Lung (tissue), 12 donors: Measurements from ENCODE around the gene ANAPC1. TPM values are rescaled to one million over a fixed set of nuclear protein-coding genes. Genes with fewer than 3 reads are reported as not detected.

Experiments
- ATAC-seq: fragments of 200-7000 bp; cut with Tn5 transposase; one replicate; pipeline ENCODE4 v1.9.1; 2020; ENCODE audit warnings: moderate number of reproducible peaks; ENCODE audit not compliant: insufficient read depth, low FRiP score
- DNase-seq, 3 donors: peaks; one replicate each; pipeline ENCODE4 v3.0.0-alpha.2; 2013 to 2017
- H3K27ac ChIP-seq, 2 donors: one replicate each; pipeline ENCODE4 v1.5.1; 2013; ENCODE audit warnings: mild to moderate bottlenecking in 2 of 2, moderate library complexity in 2 of 2, control low read depth in 1 of 2, inconsistent platforms in 1 of 2, low read depth in 1 of 2, low read length in 1 of 2
- H3K27me3 ChIP-seq, 3 donors: one replicate each; pipeline ENCODE4 v1.5.1; 2013; ENCODE audit warnings: low read length in 2 of 3; ENCODE audit not compliant: control insufficient read depth in 3 of 3, insufficient read depth in 3 of 3
- H3K36me3 ChIP-seq, 4 donors: one replicate each; pipeline ENCODE4 v1.5.1; 2013; ENCODE audit warnings: low read length in 4 of 4, mild to moderate bottlenecking in 1 of 4, moderate library complexity in 1 of 4; ENCODE audit not compliant: control insufficient read depth in 4 of 4, insufficient read depth in 4 of 4
- H3K4me1 ChIP-seq, 5 donors: one replicate each; pipeline ENCODE4 v1.5.1; 2013; ENCODE audit warnings: low read length in 5 of 5, mild to moderate bottlenecking in 2 of 5, moderate library complexity in 1 of 5; ENCODE audit not compliant: control insufficient read depth in 5 of 5, insufficient read depth in 5 of 5
- H3K4me3 ChIP-seq: one replicate; pipeline ENCODE4 v1.5.1; 2013; ENCODE audit warnings: mild to moderate bottlenecking, control low read depth, moderate library complexity
- H3K9ac ChIP-seq, 2 donors: one replicate each; pipeline ENCODE4 v1.5.1; 2013; ENCODE audit warnings: low read length in 2 of 2, control low read depth in 1 of 2; ENCODE audit not compliant: insufficient read depth in 1 of 2
- H3K9me3 ChIP-seq, 4 donors: one replicate each; pipeline ENCODE4 v1.5.1; 2013; ENCODE audit warnings: low read length in 3 of 4, mild to moderate bottlenecking in 1 of 4, moderate library complexity in 1 of 4; ENCODE audit not compliant: control insufficient read depth in 4 of 4, insufficient read depth in 3 of 4
- WGBS, 2 donors: extraction: QIAGEN DNeasy Blood & Tissue Kit; methylation state at CpG; one replicate each; pipeline ENCODE4 v1.1.7; 2013; 5-methylcytosine and 5-hydroxymethylcytosine counted together
- polyA plus RNA-seq, 2 donors: library from polyadenylated mRNA; stranded (reverse); fragments of 200-250 nt; gene quantifications; one replicate each; pipeline ENCODE4 v1.2.1, GENCODE V29; 2013
- total RNA-seq, 2 donors: library from RNA; depleted of rRNA in 1 of 2; stranded (reverse); fragments of >200 nt in 1 of 2; gene quantifications; one replicate each; pipeline ENCODE4 v1.2.1, GENCODE V29; 2014 to 2021
- TF ChIP-seq, protein P1 (sequence below): IDR thresholded peaks from 2 replicates; pipeline ENCODE4 v1.5.1; 2012; ENCODE audit warnings: mild to moderate bottlenecking; ENCODE audit errors: control extremely low read depth, extremely low read depth
- donor health status: control.
- donor health status: control.
- donor health status: Bipolar disorder and iron deficiency.
- donor health status: healthy.
- donor health status: DM: yes; HTN: yes; CAD: no.

The ANAPC1 gene
- total and polyA plus RNA-seq, 4 donors: 6.6 to 64.4 (median 22.7) TPM

DNA sequence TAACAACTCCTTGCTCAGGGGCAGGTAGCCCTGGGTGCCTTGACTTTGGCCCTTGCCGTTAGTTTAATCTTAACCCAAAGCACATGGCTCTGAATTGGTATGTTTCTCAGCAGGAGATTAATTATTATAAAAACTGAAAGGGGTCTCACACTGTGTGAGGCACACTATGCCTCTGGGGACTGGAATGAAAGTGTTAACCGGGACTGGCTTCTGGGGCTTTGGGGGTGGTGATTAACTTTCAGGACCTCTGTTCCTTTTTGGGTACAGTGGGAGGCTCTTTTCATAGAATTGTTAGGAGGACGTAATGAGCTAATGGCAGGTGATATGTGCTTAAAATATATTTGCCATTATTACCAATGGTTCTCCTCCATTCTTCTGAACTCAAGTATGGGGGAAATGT, 19.5 kb upstream of the ANAPC1 start:
- TF ChIP-seq, protein P1, sequence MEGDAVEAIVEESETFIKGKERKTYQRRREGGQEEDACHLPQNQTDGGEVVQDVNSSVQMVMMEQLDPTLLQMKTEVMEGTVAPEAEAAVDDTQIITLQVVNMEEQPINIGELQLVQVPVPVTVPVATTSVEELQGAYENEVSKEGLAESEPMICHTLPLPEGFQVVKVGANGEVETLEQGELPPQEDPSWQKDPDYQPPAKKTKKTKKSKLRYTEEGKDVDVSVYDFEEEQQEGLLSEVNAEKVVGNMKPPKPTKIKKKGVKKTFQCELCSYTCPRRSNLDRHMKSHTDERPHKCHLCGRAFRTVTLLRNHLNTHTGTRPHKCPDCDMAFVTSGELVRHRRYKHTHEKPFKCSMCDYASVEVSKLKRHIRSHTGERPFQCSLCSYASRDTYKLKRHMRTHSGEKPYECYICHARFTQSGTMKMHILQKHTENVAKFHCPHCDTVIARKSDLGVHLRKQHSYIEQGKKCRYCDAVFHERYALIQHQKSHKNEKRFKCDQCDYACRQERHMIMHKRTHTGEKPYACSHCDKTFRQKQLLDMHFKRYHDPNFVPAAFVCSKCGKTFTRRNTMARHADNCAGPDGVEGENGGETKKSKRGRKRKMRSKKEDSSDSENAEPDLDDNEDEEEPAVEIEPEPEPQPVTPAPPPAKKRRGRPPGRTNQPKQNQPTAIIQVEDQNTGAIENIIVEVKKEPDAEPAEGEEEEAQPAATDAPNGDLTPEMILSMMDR: no peak
- no peak for DNase-seq
- peaks cover 0 to 1% (median 0%) of the 10 kb centered on the region in 4 donors for H3K9me3 ChIP-seq
- peaks cover 0 to 34% (median 11%) of the 10 kb centered on the region in 5 donors for H3K4me1 ChIP-seq
- no peak overlapping the region for H3K27ac ChIP-seq
- H3K27me3 ChIP-seq: no peaks in the 10 kb centered on the region
- H3K4me3 ChIP-seq: no peak overlapping the region
- no peak overlapping the region for H3K9ac ChIP-seq
- ATAC-seq: no peak
- WGBS, 2 donors: 72 to 80% methylated on average over 3 of the region's 3 CpGs
- no peaks in the 10 kb centered on the region for H3K36me3 ChIP-seq

DNA sequence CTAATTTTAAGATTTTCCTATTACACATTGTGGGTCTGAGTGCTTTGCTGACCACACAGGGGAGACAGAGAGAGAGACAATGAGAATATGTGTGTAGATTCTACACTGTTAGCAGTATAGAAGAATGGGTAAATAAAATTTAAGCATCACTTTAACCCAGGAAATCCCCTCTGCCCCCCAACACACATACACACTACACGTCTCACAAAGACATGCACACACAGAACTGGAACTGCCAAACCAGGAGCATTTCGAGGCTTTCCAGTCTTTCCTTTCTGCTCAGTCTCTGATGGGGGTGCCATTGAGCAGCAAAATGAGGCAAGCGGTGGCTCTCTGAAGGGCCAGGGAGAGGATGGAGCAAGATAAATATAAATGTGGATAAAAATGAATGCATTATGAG, 16.9 kb upstream of the ANAPC1 start:
- DNase-seq (peak; percentile 68 to 72 (median 71)), ATAC-seq (no peak)
- peaks cover 0 to 1% (median 0%) of the 10 kb centered on the region in 4 donors for H3K9me3 ChIP-seq
- H3K4me3 ChIP-seq: no peak overlapping the region
- no peaks in the 10 kb centered on the region for H3K36me3 ChIP-seq
- TF ChIP-seq, protein P1: no peak
- H3K9ac ChIP-seq: no peak overlapping the region
- no peaks in the 10 kb centered on the region for H3K27me3 ChIP-seq
- WGBS, 2 donors: 21 to 25% methylated on average over 3 of the region's 3 CpGs
- H3K4me1 ChIP-seq: peaks cover 6 to 28% (median 9%) of the 10 kb centered on the region in 5 donors
- H3K27ac ChIP-seq: no peak overlapping the region

DNA sequence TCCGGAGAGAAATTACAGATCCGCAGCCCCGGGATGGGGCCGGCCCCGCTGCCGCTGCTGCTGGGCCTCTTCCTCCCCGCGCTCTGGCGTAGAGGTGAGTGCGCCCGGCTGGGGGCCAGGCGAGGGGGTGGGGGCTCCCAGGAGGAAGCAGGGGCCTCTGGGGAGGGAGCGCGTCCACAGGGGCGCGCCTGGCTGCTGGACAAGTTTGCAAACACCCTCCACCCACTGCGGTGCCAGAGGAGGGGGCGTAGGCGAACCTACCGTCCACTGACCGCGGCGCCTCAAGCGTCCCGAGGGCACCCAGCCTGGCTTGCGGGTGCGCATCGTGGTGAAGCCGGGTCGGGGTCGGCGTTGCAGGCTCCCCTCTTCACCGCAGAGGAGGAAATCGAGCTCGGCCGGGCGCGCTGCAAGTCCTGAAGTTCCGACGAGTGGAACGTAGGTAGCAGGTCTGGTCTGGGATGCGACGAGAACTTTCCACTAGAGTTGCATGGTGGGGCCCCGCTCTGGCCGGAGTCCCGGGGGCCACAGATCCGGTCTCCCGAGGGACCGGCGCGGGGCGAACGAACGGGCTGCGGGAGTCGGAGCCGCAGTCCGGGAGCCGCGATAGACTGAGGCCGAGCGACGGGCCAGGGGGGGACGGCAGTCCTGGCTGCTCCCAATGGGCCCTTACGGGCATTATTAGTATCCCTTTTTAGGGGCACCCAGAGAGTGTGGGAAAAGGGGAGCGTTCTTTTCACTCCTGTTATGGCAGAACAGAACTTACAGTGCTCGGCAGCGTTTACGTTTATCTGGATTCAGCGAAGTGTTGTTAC, 14.9 kb upstream of the ANAPC1 start:
- H3K9ac ChIP-seq: peak overlapping the region in 1 of 2 donors; percentile 52
- ATAC-seq: peak; percentile 14

More for the DNA sequence above, 14.9 kb upstream of the ANAPC1 start:
- peak overlapping the region; percentile 76 to 86 for H3K27ac ChIP-seq
- DNase-seq: no peak
- peak overlapping the region; percentile 72 for H3K4me3 ChIP-seq
- H3K36me3 ChIP-seq: no peaks in the 10 kb centered on the region
- TF ChIP-seq, protein P1: no peak
- H3K4me1 ChIP-seq: peaks cover 6 to 22% (median 6%) of the 10 kb centered on the region in 5 donors
- H3K9me3 ChIP-seq: peaks cover 0 to 1% (median 0%) of the 10 kb centered on the region in 4 donors
- no peaks in the 10 kb centered on the region for H3K27me3 ChIP-seq
- 0 to 1% methylated on average over 66 to 70 of the region's 70 CpGs for WGBS, 2 donors
